B cell (primary cell): ENCODE measurements around the gene ZNF839.

Source experiments
- EZH2 ChIP-seq: IDR thresholded peaks from 2 replicates; pipeline ENCODE4 v1.6.1; 2012; ENCODE audit warnings: borderline replicate concordance, low read depth, mild to moderate bottlenecking, moderate library complexity, low read length; ENCODE audit not compliant: insufficient read depth, poor library complexity, severe bottlenecking
- TF ChIP-seq, protein P1 (sequence below): fragments of 200-600 bp; IDR thresholded peaks from one replicate; pipeline ENCODE4 v1.8.0; 2022; ENCODE audit warnings: antibody characterized with exemption, mild to moderate bottlenecking

DNA sequence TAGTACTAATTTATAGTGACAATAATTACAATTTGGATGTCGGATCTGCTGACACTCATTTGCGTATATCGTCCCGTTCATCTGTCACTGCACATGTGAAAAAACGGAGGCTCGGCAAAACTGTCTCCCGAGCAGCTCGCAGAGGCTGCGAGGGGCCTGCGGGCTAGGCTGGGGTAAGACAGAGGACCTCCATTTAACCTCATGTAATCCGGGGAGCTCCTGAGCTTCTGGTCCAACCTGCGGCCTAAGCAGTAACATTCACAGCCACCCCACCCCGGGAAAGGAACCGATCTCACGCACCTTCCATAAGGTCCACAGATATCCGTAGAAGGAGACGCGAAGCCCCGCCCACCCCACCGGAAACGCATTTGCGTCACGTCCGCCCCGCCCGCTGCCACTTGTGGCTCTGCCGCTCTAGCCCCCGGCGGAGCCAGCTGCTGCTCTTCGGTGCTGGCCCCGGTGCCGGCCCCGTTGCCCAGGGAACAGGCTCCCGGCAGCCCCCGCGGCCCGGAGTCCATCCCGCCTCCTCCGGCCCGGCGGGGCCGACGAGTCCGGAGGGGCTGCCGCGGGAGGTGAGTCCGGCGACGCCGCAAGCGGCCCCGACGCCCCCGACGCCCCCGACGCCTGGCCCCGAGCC is 43.1 kb downstream of the ZNF839 start, which contains the start of the genes CINP and TECPR2:
- TF ChIP-seq, protein P1, sequence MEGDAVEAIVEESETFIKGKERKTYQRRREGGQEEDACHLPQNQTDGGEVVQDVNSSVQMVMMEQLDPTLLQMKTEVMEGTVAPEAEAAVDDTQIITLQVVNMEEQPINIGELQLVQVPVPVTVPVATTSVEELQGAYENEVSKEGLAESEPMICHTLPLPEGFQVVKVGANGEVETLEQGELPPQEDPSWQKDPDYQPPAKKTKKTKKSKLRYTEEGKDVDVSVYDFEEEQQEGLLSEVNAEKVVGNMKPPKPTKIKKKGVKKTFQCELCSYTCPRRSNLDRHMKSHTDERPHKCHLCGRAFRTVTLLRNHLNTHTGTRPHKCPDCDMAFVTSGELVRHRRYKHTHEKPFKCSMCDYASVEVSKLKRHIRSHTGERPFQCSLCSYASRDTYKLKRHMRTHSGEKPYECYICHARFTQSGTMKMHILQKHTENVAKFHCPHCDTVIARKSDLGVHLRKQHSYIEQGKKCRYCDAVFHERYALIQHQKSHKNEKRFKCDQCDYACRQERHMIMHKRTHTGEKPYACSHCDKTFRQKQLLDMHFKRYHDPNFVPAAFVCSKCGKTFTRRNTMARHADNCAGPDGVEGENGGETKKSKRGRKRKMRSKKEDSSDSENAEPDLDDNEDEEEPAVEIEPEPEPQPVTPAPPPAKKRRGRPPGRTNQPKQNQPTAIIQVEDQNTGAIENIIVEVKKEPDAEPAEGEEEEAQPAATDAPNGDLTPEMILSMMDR, result no peak
- no peak for TF ChIP-seq EZH2
